HepG2 (cell line): ENCODE measurements around the gene SPIB. TPM values are rescaled to one million over a fixed set of nuclear protein-coding genes. Genes with fewer than 3 reads are reported as not detected.

ENCODE experiments used
- ATAC-seq: fragments of 200-7000 bp; cut with Tn5 transposase; 3 replicates; pipeline ENCODE4 v1.9.1; 2020; ENCODE audit warnings: mild to moderate bottlenecking, moderate library complexity
- BruUV-seq: library from RNA; stranded (reverse); fragments of 400-500 nt; replicated peaks from 2 replicates; lab custom pipeline; 2021; lab: Mats Ljungman, UMichigan
- CTCF ChIA-PET: fragments of 300-600 bp; formaldehyde crosslinking; extraction: SDS; loops from one replicate; lab custom pipeline; 2021; ENCODE audit warnings: low total read pairs, inconsistent platforms, low intra/inter-chr PET ratio; lab: Yijun Ruan, JAX
- POLR2A ChIA-PET: fragments of 350-600 bp; sonication (Branson Sonifier 250); formaldehyde crosslinking; loops from one replicate; lab custom pipeline; 2020; ENCODE audit warnings: antibody characterized with exemption, inconsistent platforms; lab: Yijun Ruan, JAX
- DNase-seq: peaks from one replicate; pipeline ENCODE4 v3.0.0-alpha.2; 2015; ENCODE audit warnings: low spot score
- FAIRE-seq: peaks from 3 replicates; lab custom pipeline; 2011; peaks lifted over from hg19 to GRCh38; lab: Jason Lieb, UNC
- H2AFZ ChIP-seq: one replicate; pipeline ENCODE4 v1.6.1; 2011; ENCODE audit warnings: low read length, inconsistent platforms
- H3K27ac ChIP-seq: fragments of 300-600 bp; 3 replicates; pipeline ENCODE4 v1.8.0; 2011; ENCODE audit warnings: mixed run types, mild to moderate bottlenecking, mixed read lengths, low read length, inconsistent platforms; ENCODE audit not compliant: insufficient read depth; ENCODE audit errors: extremely low read length
- H3K27me3 ChIP-seq, 2 experiments: fragments of 200-600 bp in 1 of 2; 2 replicates in 1 of 2; 3 replicates in 1 of 2; pipeline versions ENCODE4 v1.6.0 to v1.8.0; 2011; ENCODE audit warnings: low read length in 2 of 2, mild to moderate bottlenecking in 2 of 2, moderate library complexity in 2 of 2, inconsistent platforms in 1 of 2; ENCODE audit not compliant: insufficient read depth in 2 of 2, control insufficient read depth in 1 of 2
- H3K36me3 ChIP-seq, 2 experiments: fragments of 200-600 bp in 1 of 2; replicated peaks in 1 of 2; 2 replicates in 1 of 2; 3 replicates in 1 of 2; pipeline versions ENCODE4 v1.5.1 to v1.8.0; 2011; ENCODE audit warnings: low read length in 2 of 2, inconsistent platforms in 1 of 2; ENCODE audit not compliant: insufficient read depth in 2 of 2, control insufficient read depth in 1 of 2
- H3K4me1 ChIP-seq: 2 replicates; pipeline ENCODE4 v1.5.1; 2012; ENCODE audit warnings: low read length, inconsistent platforms; ENCODE audit not compliant: insufficient read depth
- H3K4me2 ChIP-seq: 2 replicates; pipeline ENCODE4 v1.6.0; 2011; ENCODE audit warnings: low read depth, low read length, inconsistent platforms
- H3K4me3 ChIP-seq, 3 experiments: fragments of 200-600 bp in 1 of 3; sonication (generic), shearing (Covaris generic) in 1 of 3; replicated peaks in 1 of 3; 2 replicates each; pipeline ENCODE4 v1.5.1; 2011 to 2016; ENCODE audit warnings: low read length in 3 of 3, inconsistent platforms in 2 of 3, low read depth in 2 of 3, mild to moderate bottlenecking in 2 of 3, control low read depth in 1 of 3, mixed read lengths in 1 of 3; ENCODE audit not compliant: insufficient read depth in 1 of 3
- H3K79me2 ChIP-seq: one replicate; pipeline ENCODE4 v1.6.1; 2011; ENCODE audit warnings: low read length, inconsistent platforms; ENCODE audit not compliant: insufficient read depth
- H3K9ac ChIP-seq: 2 replicates; pipeline ENCODE4 v1.6.0; 2011; ENCODE audit warnings: mild to moderate bottlenecking, low read depth, low read length, inconsistent platforms; ENCODE audit not compliant: insufficient read depth
- H3K9me3 ChIP-seq: 2 replicates; pipeline ENCODE4 v1.5.1; 2012; ENCODE audit warnings: mild to moderate bottlenecking, low read length
- H4K20me1 ChIP-seq: 2 replicates; pipeline ENCODE4 v1.6.0; 2011; ENCODE audit warnings: inconsistent platforms, mild to moderate bottlenecking, low read length, moderate library complexity; ENCODE audit not compliant: insufficient read depth
- ARHGAP35 ChIP-seq: sonication (generic); formaldehyde crosslinking; IDR thresholded peaks from 2 replicates; pipeline ENCODE4 v1.9.0; 2022; ENCODE audit warnings: mild to moderate bottlenecking, inconsistent platforms, moderate library complexity, missing genetic modification reagents, borderline replicate concordance
- FOSL1 ChIP-seq: sonication (generic); formaldehyde crosslinking; IDR thresholded peaks from 2 replicates; pipeline ENCODE4 v1.9.0; 2021; ENCODE audit warnings: missing genetic modification reagents, borderline replicate concordance
- GATAD2A ChIP-seq: IDR thresholded peaks from 2 replicates; pipeline ENCODE4 v1.6.1; 2016
- MAFG ChIP-seq: sonication (generic); formaldehyde crosslinking; IDR thresholded peaks from 2 replicates; pipeline ENCODE4 v1.5.1; 2020; ENCODE audit warnings: mild to moderate bottlenecking, missing genetic modification reagents
- NR2F6 ChIP-seq, 2 experiments: IDR thresholded peaks; 2 replicates each; pipeline ENCODE4 v1.6.1; 2016; ENCODE audit warnings: antibody characterized with exemption in 1 of 2, mild to moderate bottlenecking in 1 of 2
- SIX1 ChIP-seq: sonication (generic); formaldehyde crosslinking; IDR thresholded peaks from 2 replicates; pipeline ENCODE4 v1.4.0; 2020; ENCODE audit warnings: missing genetic modification reagents, borderline replicate concordance
- SRSF1 ChIP-seq: fragments of 200-400 bp; formaldehyde crosslinking; optimal IDR thresholded peaks from 2 replicates; pipeline ENCODE3; 2017; ENCODE audit warnings: mild to moderate bottlenecking, low read depth, low read length, moderate library complexity
- ZNF567 ChIP-seq: sonication (generic); formaldehyde crosslinking; IDR thresholded peaks from 2 replicates; pipeline ENCODE4 v1.8.1; 2023; ENCODE audit warnings: mild to moderate bottlenecking, missing genetic modification reagents, borderline replicate concordance
- WGBS: methylation state at CpG from one replicate; pipeline ENCODE4 v1.1.6; 2017; ENCODE audit warnings: low lambda C conversion rate; 5-methylcytosine and 5-hydroxymethylcytosine counted together
- in situ Hi-C: cut with HindIII; loops from 2 replicates; pipeline ENCODE4 v1.10.0; 2017; ENCODE audit warnings: low pct_unique_long_range_greater_than_20kb; ENCODE audit not compliant: extremely low pct_ligation_motif_present
- intact Hi-C: fragments of 100-400 bp; cut with micrococcal nuclease; formaldehyde crosslinking; loops from one replicate; pipeline ENCODE4 v1.10.0; 2022; ENCODE audit not compliant: unreplicated experiment
- polyA plus RNA-seq, 8 experiments: library from polyadenylated mRNA; depleted of rRNA in 3 of 8; stranded (reverse) in 7 of 8; unstranded in 1 of 8; fragments of >200 nt; fragmentation: Illumina TruSeq in 4 of 8; extraction: Trizol in 4 of 8; gene quantifications; 2 replicates each; pipeline versions ENCODE4 v1.2.1 to v1.2.3, GENCODE V29; 2011 to 2016; ENCODE audit warnings: low read depth in 4 of 8, missing spikeins in 1 of 8, mixed read lengths in 1 of 8; ENCODE audit not compliant: insufficient read depth in 1 of 8
- total RNA-seq, 5 experiments: library from RNA; depleted of rRNA; stranded (reverse); fragments of >200 nt; fragmentation: Illumina TruSeq; extraction: Trizol; gene quantifications; 2 replicates each; pipeline ENCODE4 v1.2.3, GENCODE V29; 2016; ENCODE audit warnings: low read depth in 1 of 5
- TF ChIP-seq, protein P1 (sequence below): sonication (generic); formaldehyde crosslinking; IDR thresholded peaks from 2 replicates; pipeline ENCODE4 v1.4.0; 2020; ENCODE audit warnings: missing genetic modification reagents, borderline replicate concordance
- TF ChIP-seq, protein P2 (sequence below): IDR thresholded peaks from 2 replicates; pipeline ENCODE4 v1.6.1; 2016; ENCODE audit warnings: missing compliant biosample characterization, missing genetic modification reagents, borderline replicate concordance
- TF ChIP-seq, protein P3 (sequence below): IDR thresholded peaks from 2 replicates; pipeline ENCODE4 v1.6.1; 2016

SPIB gene
- total and polyA plus RNA-seq, 2 of the 13 experiments (the other 11 are each of a cell fraction or from before 2014, with no cell fraction given): 0.04 TPM; not detected in 1

DNA sequence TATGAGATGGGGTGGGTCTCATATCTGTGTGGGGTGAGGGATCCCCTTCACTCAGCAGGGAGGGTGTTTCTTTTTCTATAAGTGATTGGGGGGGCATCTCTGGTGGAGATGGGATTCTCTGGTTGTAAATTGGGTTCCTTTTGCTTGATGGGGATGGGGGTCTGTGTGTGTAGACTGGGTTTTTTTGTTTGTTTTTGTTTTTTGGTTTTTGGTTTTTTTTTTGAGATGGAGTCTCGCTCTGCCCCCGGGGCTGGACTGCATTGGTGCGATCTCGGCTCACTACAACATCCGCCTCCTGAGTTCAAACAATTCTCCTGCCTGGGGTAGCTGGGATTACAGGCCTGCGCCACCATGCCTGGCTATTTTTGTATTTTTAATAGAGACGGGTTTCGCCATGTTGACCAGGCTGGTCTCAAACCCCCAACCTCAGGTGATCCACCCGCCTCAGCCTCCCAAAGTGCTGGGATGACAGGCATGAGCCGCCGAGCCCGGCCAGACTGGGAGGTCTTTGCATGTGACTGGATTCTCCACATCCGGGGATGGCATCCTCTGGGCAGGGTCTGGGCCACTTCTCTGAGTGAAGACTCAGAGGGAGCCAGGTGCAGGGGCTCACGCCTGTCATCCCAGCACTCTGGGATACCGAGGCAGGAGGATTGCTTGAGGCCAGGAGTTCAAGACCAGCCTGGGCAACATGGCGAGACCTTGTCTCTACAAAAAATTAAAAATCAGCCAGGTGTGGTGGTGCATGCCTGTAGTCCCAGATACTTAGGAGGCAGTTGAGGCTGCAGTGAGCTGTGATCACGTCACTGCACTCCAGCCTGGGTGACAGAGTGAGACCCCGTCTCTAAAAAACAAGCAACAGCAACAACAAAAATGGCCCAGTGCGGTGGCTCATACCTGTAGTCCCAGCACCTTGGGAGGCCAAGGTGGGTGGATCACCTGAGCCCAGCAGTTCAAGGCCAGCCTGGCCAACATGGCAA lies 14.8 kb downstream of the SPIB start:
- ATAC-seq (no peak), DNase-seq (no peak), FAIRE-seq (no peak)
- no peak overlapping the region for H3K4me3 ChIP-seq
- in situ Hi-C loops: no loop called here
- 62% methylated on average over 18 of the region's 19 CpGs for WGBS
- H3K9ac ChIP-seq: no peak overlapping the region
- no peak overlapping the region for H3K27ac ChIP-seq
- intact Hi-C loops: no loop called here
- TF ChIP-seq SRSF1: no peak
- TF ChIP-seq GATAD2A: no peak
- no peak for TF ChIP-seq ZNF567 (CRISPR knock-in tag)
- no peak for TF ChIP-seq MAFG (CRISPR knock-in tag)
- TF ChIP-seq, protein P1, sequence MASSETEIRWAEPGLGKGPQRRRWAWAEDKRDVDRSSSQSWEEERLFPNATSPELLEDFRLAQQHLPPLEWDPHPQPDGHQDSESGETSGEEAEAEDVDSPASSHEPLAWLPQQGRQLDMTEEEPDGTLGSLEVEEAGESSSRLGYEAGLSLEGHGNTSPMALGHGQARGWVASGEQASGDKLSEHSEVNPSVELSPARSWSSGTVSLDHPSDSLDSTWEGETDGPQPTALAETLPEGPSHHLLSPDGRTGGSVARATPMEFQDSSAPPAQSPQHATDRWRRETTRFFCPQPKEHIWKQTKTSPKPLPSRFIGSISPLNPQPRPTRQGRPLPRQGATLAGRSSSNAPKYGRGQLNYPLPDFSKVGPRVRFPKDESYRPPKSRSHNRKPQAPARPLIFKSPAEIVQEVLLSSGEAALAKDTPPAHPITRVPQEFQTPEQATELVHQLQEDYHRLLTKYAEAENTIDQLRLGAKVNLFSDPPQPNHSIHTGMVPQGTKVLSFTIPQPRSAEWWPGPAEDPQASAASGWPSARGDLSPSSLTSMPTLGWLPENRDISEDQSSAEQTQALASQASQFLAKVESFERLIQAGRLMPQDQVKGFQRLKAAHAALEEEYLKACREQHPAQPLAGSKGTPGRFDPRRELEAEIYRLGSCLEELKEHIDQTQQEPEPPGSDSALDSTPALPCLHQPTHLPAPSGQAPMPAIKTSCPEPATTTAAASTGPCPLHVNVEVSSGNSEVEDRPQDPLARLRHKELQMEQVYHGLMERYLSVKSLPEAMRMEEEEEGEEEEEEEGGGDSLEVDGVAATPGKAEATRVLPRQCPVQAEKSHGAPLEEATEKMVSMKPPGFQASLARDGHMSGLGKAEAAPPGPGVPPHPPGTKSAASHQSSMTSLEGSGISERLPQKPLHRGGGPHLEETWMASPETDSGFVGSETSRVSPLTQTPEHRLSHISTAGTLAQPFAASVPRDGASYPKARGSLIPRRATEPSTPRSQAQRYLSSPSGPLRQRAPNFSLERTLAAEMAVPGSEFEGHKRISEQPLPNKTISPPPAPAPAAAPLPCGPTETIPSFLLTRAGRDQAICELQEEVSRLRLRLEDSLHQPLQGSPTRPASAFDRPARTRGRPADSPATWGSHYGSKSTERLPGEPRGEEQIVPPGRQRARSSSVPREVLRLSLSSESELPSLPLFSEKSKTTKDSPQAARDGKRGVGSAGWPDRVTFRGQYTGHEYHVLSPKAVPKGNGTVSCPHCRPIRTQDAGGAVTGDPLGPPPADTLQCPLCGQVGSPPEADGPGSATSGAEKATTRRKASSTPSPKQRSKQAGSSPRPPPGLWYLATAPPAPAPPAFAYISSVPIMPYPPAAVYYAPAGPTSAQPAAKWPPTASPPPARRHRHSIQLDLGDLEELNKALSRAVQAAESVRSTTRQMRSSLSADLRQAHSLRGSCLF (CRISPR knock-in tag): no peak
- no peak for TF ChIP-seq ARHGAP35 (CRISPR knock-in tag)
- TF ChIP-seq, protein P2, sequence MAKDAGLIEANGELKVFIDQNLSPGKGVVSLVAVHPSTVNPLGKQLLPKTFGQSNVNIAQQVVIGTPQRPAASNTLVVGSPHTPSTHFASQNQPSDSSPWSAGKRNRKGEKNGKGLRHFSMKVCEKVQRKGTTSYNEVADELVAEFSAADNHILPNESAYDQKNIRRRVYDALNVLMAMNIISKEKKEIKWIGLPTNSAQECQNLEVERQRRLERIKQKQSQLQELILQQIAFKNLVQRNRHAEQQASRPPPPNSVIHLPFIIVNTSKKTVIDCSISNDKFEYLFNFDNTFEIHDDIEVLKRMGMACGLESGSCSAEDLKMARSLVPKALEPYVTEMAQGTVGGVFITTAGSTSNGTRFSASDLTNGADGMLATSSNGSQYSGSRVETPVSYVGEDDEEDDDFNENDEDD: no peak
- no peak for TF ChIP-seq FOSL1 (CRISPR knock-in tag)
- TF ChIP-seq, protein P3, sequence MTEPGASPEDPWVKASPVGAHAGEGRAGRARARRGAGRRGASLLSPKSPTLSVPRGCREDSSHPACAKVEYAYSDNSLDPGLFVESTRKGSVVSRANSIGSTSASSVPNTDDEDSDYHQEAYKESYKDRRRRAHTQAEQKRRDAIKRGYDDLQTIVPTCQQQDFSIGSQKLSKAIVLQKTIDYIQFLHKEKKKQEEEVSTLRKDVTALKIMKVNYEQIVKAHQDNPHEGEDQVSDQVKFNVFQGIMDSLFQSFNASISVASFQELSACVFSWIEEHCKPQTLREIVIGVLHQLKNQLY: no peak
- no peak for TF ChIP-seq NR2F6 (IDR thresholded peaks at IDR 0.05)
- no peak for TF ChIP-seq NR2F6 (CRISPR knock-in tag; IDR thresholded peaks at IDR 0.05)
- no peak for TF ChIP-seq SIX1 (CRISPR knock-in tag)
- H2AFZ ChIP-seq: no peak overlapping the region
- no peak overlapping the region for H3K4me2 ChIP-seq
- no peaks in the 10 kb centered on the region for H3K9me3 ChIP-seq
- H3K27me3 ChIP-seq: peaks cover 10 to 29% of the 10 kb centered on the region in 2 experiments; a peak in 4 of 5 replicates
- ChIA-PET CTCF (no interaction called here), POLR2A (no interaction called here)
- peaks cover 10% of the 10 kb centered on the region for H3K4me1 ChIP-seq
- H3K36me3 ChIP-seq: no peaks in the 10 kb centered on the region
- no peaks in the 10 kb centered on the region for H4K20me1 ChIP-seq
- BruUV-seq: no TSS peak
- H3K79me2 ChIP-seq: no peaks in the 10 kb centered on the region
